Sigmoid colon (tissue), 7 donors: Measurements from ENCODE around the gene PPARD. TPM values are rescaled to one million over a fixed set of nuclear protein-coding genes. Genes with fewer than 3 reads are reported as not detected.

ENCODE experiments used
- DNase-seq: peaks from one replicate; pipeline ENCODE4 v3.0.0-alpha.2; 2019
- H3K27ac ChIP-seq, 4 donors: fragments of 200-600 bp; sonication (generic); one replicate each; pipeline ENCODE4 v1.5.1; 2016 to 2019; ENCODE audit warnings: mild to moderate bottlenecking in 1 of 4
- H3K27me3 ChIP-seq, 3 donors: fragments of 200-600 bp; sonication (generic); one replicate each; pipeline ENCODE4 v1.5.1; 2019; ENCODE audit warnings: mild to moderate bottlenecking in 1 of 3
- H3K36me3 ChIP-seq, 4 donors: fragments of 200-600 bp; sonication (generic); one replicate each; pipeline ENCODE4 v1.5.1; 2016 to 2019
- H3K4me1 ChIP-seq, 4 donors: fragments of 200-600 bp; sonication (generic); one replicate each; pipeline ENCODE4 v1.5.1; 2017 to 2019
- H3K4me3 ChIP-seq, 4 donors: fragments of 200-600 bp; sonication (generic); one replicate each; pipeline ENCODE4 v1.5.1; 2017 to 2019; ENCODE audit warnings: mild to moderate bottlenecking in 2 of 4, moderate library complexity in 1 of 4
- H3K9me3 ChIP-seq, 4 donors: fragments of 200-600 bp in 3 of 4; sonication (generic) in 3 of 4; one replicate each; pipeline versions ENCODE4 v1.5.1 to v1.6.1; 2013 to 2019
- CTCF ChIP-seq, 4 experiments: fragments of 450-650 bp in 3 of 4; fragments of 200-600 bp in 1 of 4; IDR thresholded peaks; one replicate each; pipeline ENCODE4 v1.5.1; 2016 to 2019; ENCODE audit warnings: antibody characterized with exemption in 4 of 4, mild to moderate bottlenecking in 3 of 4, moderate library complexity in 2 of 4
- EP300 ChIP-seq, 4 donors: sonication (generic); formaldehyde crosslinking; IDR thresholded peaks; one replicate each; pipeline ENCODE4 v1.6.1; 2017; ENCODE audit warnings: antibody characterized with exemption in 4 of 4
- POLR2A ChIP-seq, 2 donors: fragments of 450-650 bp; IDR thresholded peaks; one replicate each; pipeline ENCODE4 v1.6.1; 2016; ENCODE audit warnings: antibody characterized with exemption in 2 of 2, mild to moderate bottlenecking in 2 of 2, moderate library complexity in 2 of 2
- POLR2AphosphoS5 ChIP-seq, 4 donors: sonication (generic); formaldehyde crosslinking; IDR thresholded peaks; one replicate each; pipeline ENCODE4 v1.6.1; 2017; ENCODE audit warnings: antibody characterized with exemption in 4 of 4
- WGBS, 2 donors: extraction: QIAGEN DNeasy Blood & Tissue Kit; methylation state at CpG; one replicate each; pipeline ENCODE4 v1.1.7; 2013; 5-methylcytosine and 5-hydroxymethylcytosine counted together
- intact Hi-C: fragments of 100-400 bp; cut with DNase I; formaldehyde crosslinking; loops from one replicate; pipeline ENCODE4 v1.15.1; 2023
- polyA plus RNA-seq, 3 donors: library from polyadenylated mRNA; stranded (reverse); fragments of 200-250 nt; gene quantifications; one replicate each; pipeline ENCODE4 v1.2.3, GENCODE V29; 2013
- total RNA-seq, 4 donors: library from RNA; depleted of rRNA; stranded (reverse); fragments of >200 nt; gene quantifications; one replicate each; pipeline ENCODE4 v1.1.0, GENCODE V29; 2016
- donor health status: healthy with polysubstance abuse.
- donor health status: Bipolar disorder and iron deficiency.
- donor health status: healthy.

The PPARD gene
- total and polyA plus RNA-seq, 7 donors, result 5.8 to 75.4 (median 16.8) TPM

DNA sequence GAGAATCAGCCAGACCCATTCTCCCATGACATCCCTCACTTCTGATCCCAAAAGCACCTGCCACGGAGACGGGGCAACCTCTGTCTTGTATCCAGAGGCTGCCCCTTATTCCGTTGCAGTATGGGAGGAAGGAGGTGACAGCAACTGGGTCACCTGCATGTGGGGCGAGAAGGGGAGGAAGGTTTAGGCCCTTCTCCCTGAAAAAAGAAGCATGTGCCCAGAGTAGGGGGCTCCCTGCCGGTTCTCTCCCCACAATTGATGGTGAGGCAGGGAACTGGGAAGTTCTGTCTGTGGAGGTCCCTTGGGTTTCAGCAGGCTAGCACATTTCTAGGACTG lies 60.5 kb downstream of the PPARD start:
- TF ChIP-seq CTCF (IDR thresholded peaks at IDR 0.05), result no peak
- TF ChIP-seq POLR2AphosphoS5 (IDR thresholded peaks at IDR 0.05), result no peak
- TF ChIP-seq POLR2A (IDR thresholded peaks at IDR 0.05), result no peak
- TF ChIP-seq EP300 (IDR thresholded peaks at IDR 0.05), result no peak
- no peak overlapping the region for H3K27ac ChIP-seq
- WGBS, 2 donors, result 66 to 92% methylated on average over 5 of the region's 5 CpGs
- no peaks in the 10 kb centered on the region for H3K27me3 ChIP-seq
- H3K9me3 ChIP-seq, result no peaks in the 10 kb centered on the region
- no peak for DNase-seq
- H3K4me3 ChIP-seq, result no peak overlapping the region
- H3K4me1 ChIP-seq, result no peaks in the 10 kb centered on the region
- H3K36me3 ChIP-seq, result no peaks in the 10 kb centered on the region
- intact Hi-C loops, result no loop called here

DNA sequence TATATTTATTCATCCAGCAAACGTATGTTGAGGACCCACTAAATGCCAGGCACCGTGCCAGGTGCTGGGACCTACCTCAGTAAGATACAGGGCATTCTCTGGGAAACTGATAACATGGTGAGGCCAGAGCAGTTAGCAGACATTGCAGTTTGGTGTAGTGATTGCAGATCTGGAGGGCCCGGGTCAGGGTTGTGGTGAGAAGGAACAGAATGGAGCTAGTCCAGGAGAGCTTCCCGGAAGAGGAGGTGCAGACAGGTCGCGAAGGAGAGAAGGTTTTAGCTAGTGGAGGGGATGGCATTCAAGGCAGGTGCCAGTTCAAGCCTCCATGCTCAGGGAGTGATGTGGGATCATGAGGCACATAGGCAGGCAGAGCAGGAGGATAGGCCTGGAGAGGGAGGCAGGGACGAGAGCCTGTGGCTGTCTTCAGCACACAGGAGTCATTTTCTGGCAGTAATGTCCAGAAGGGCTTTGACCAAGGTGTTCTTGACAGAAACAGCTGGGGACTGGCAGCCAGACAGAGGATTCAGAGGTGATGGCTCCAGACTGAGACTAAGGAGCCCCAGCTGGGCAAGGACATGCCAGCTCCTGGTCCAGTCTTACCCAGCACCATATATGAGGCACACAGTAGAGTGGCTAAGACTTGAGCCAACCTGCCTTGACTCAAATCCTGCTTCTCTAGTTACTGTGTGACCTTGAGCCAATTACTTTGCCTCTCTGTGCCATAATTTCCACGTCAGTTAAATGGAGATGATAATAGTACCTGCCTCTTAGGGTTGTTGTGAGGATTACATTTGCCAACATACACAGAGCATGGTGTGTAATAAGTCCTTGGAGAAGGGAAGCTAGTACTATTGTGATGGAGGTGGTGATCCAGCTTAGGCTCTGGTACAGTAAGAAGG lies 61.4 kb downstream of the PPARD start:
- Histone ChIP-seq H3K4me3 (no peak overlapping the region), H3K4me1 (no peaks in the 10 kb centered on the region), H3K9me3 (no peaks in the 10 kb centered on the region), H3K27me3 (no peaks in the 10 kb centered on the region), H3K36me3 (no peaks in the 10 kb centered on the region), H3K27ac (no peak overlapping the region)
- whole genome bisulfite sequencing, 2 donors, result 87 to 95% methylated on average over 8 of the region's 8 CpGs
- intact Hi-C loops, result no loop called here
- DNase-seq, result no peak
- no peak for TF ChIP-seq POLR2AphosphoS5 (IDR thresholded peaks at IDR 0.05)
- TF ChIP-seq POLR2A (IDR thresholded peaks at IDR 0.05), result no peak
- TF ChIP-seq CTCF (IDR thresholded peaks at IDR 0.05), result no peak
- TF ChIP-seq EP300 (IDR thresholded peaks at IDR 0.05), result no peak

- no peak overlapping the region for H3K27ac ChIP-seq
- WGBS, 2 donors, result 91 to 95% methylated on average over 20 of the region's 20 CpGs
- TF ChIP-seq POLR2A (IDR thresholded peaks at IDR 0.05), result no peak
- no peak for TF ChIP-seq EP300 (IDR thresholded peaks at IDR 0.05)
- no peak for TF ChIP-seq POLR2AphosphoS5 (IDR thresholded peaks at IDR 0.05)
- TF ChIP-seq CTCF (IDR thresholded peaks at IDR 0.05), result no peak
- no peaks in the 10 kb centered on the region for H3K4me1 ChIP-seq
- H3K36me3 ChIP-seq, result peaks cover 0 to 11% (median 7%) of the 10 kb centered on the region in 4 donors
- intact Hi-C loops, result no loop called here
- DNase-seq, result no peak
- no peaks in the 10 kb centered on the region for H3K27me3 ChIP-seq
- no peaks in the 10 kb centered on the region for H3K9me3 ChIP-seq
- H3K4me3 ChIP-seq, result no peak overlapping the region
Observed at GRCh38 chr6:35406711-35407485, 64.5 kb downstream of the PPARD start.

DNA sequence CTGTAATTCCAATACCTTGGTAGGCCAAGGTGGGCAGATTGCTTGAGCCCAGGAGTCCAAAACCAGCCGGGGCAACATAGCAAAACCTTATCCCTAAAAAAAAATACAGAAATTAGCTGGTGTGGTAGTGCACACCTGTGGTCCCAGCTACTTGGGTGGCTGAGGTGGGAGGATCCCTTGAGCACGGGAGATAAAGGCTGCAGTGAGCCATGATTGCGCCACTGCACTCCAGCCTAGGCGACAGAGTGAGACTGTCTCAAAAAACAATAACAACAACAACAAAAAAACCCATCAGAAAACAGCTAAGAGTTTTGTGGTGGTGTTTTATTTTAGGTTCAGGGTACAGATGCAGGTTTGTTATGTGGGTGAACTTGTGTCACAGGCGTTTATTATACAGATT lies 66.9 kb downstream of the PPARD start:
- H3K27ac ChIP-seq, result no peak overlapping the region
- no peaks in the 10 kb centered on the region for H3K9me3 ChIP-seq
- no peaks in the 10 kb centered on the region for H3K27me3 ChIP-seq
- H3K4me3 ChIP-seq, result no peak overlapping the region
- WGBS, 2 donors, result 90 to 93% methylated on average over 5 of the region's 5 CpGs
- DNase-seq, result no peak
- no peak for TF ChIP-seq CTCF (IDR thresholded peaks at IDR 0.05)
- no peak for TF ChIP-seq POLR2A (IDR thresholded peaks at IDR 0.05)
- no peak for TF ChIP-seq POLR2AphosphoS5 (IDR thresholded peaks at IDR 0.05)
- TF ChIP-seq EP300 (IDR thresholded peaks at IDR 0.05), result no peak
- H3K4me1 ChIP-seq, result peaks cover 0 to under 1% (median under 1%) of the 10 kb centered on the region in 4 donors
- peaks cover 0 to 27% (median 10%) of the 10 kb centered on the region in 4 donors for H3K36me3 ChIP-seq
- intact Hi-C loops, result no loop called here
